ENCODE results near the gene CFAP61. TPM values are rescaled to one million over a fixed set of nuclear protein-coding genes. Genes with fewer than 3 reads are reported as not detected.

Gene CFAP61
- total RNA-seq, 1 donor from 2014 or later = not detected

GRCh38 chr20:20100881-20101280 is 48.5 kb downstream of the CFAP61 start:
- Histone ChIP-seq H3K79me2 (ENCODE audit: insufficient read depth, low read length) (no peaks in the 10 kb centered on the region), H3K9ac (ENCODE audit: low read length) (no peak overlapping the region), H3K27me3 (ENCODE audit: insufficient read depth, low read length) (no peaks in the 10 kb centered on the region), H3K36me3 (ENCODE audit: insufficient read depth, low read length) (no peaks in the 10 kb centered on the region), H2AFZ (ENCODE audit: low read depth, low read length) (no peak overlapping the region), H3K9me3 (ENCODE audit: insufficient read depth, low read depth, low read length) (no peaks in the 10 kb centered on the region), H3K4me1 (ENCODE audit: insufficient read depth, low read length) (no peaks in the 10 kb centered on the region), H4K20me1 (ENCODE audit: insufficient read depth, low read length) (no peaks in the 10 kb centered on the region), H3K4me3 (ENCODE audit: insufficient read depth, low read depth, low read length) (no peak overlapping the region), H3K4me2 (ENCODE audit: low read length) (no peak overlapping the region), H3K27ac (ENCODE audit: low read depth, low read length) (no peak overlapping the region)
- Mint-ChIP-seq H3K27me3 (ENCODE audit: low read depth, unreplicated experiment) (peaks cover 2% of the 10 kb centered on the region), H3K4me1 (ENCODE audit: low read depth, unreplicated experiment) (no peaks in the 10 kb centered on the region), H3K36me3 (ENCODE audit: low read depth, unreplicated experiment) (no peaks in the 10 kb centered on the region), H3K9me3 (ENCODE audit: unreplicated experiment) (no peaks in the 10 kb centered on the region), H3K4me3 (ENCODE audit: unreplicated experiment) (no peak overlapping the region), H3K27ac (ENCODE audit: unreplicated experiment) (no peak overlapping the region)
- FAIRE-seq (no peak), DNase-seq (ENCODE audit: low read depth) (no peak)
- no peak for TF ChIP-seq EZH2 (IDR thresholded peaks at IDR 0.05; ENCODE audit: insufficient read depth, low read length)
- no peak for TF ChIP-seq CTCF (IDR thresholded peaks at IDR 0.05; ENCODE audit: insufficient read depth, low read depth, low read length)

GRCh38 chr20:20102163-20102562 is 49.8 kb downstream of the CFAP61 start:
- no peaks in the 10 kb centered on the region for H3K36me3 ChIP-seq (ENCODE audit: insufficient read depth, low read length)
- H2AFZ ChIP-seq (ENCODE audit: low read depth, low read length) = no peak overlapping the region
- DNase-seq (ENCODE audit: low read depth) (no peak), FAIRE-seq (no peak)
- Mint-ChIP-seq H3K9me3 (ENCODE audit: unreplicated experiment) (no peaks in the 10 kb centered on the region), H3K4me1 (ENCODE audit: low read depth, unreplicated experiment) (no peaks in the 10 kb centered on the region), H3K36me3 (ENCODE audit: low read depth, unreplicated experiment) (no peaks in the 10 kb centered on the region), H3K27ac (ENCODE audit: unreplicated experiment) (no peak overlapping the region), H3K27me3 (ENCODE audit: low read depth, unreplicated experiment) (peaks cover 2% of the 10 kb centered on the region), H3K4me3 (ENCODE audit: unreplicated experiment) (no peak overlapping the region)
- H3K4me2 ChIP-seq (ENCODE audit: low read length) = no peak overlapping the region
- no peaks in the 10 kb centered on the region for H3K4me1 ChIP-seq (ENCODE audit: insufficient read depth, low read length)
- no peak overlapping the region for H3K4me3 ChIP-seq (ENCODE audit: insufficient read depth, low read depth, low read length)
- no peak overlapping the region for H3K27ac ChIP-seq (ENCODE audit: low read depth, low read length)
- no peaks in the 10 kb centered on the region for H4K20me1 ChIP-seq (ENCODE audit: insufficient read depth, low read length)
- TF ChIP-seq EZH2 (IDR thresholded peaks at IDR 0.05; ENCODE audit: insufficient read depth, low read length) (no peak), CTCF (IDR thresholded peaks at IDR 0.05; ENCODE audit: insufficient read depth, low read depth, low read length) (no peak)
- no peaks in the 10 kb centered on the region for H3K9me3 ChIP-seq (ENCODE audit: insufficient read depth, low read depth, low read length)
- H3K9ac ChIP-seq (ENCODE audit: low read length) = no peak overlapping the region
- H3K79me2 ChIP-seq (ENCODE audit: insufficient read depth, low read length) = no peaks in the 10 kb centered on the region
- H3K27me3 ChIP-seq (ENCODE audit: insufficient read depth, low read length) = no peaks in the 10 kb centered on the region

GRCh38 chr20:20102716-20103258 is 50.5 kb downstream of the CFAP61 start:
- no peak overlapping the region for H3K27ac Mint-ChIP-seq (ENCODE audit: unreplicated experiment)
- no peaks in the 10 kb centered on the region for H4K20me1 ChIP-seq (ENCODE audit: insufficient read depth, low read length)
- H3K9me3 ChIP-seq (ENCODE audit: insufficient read depth, low read depth, low read length) = no peaks in the 10 kb centered on the region
- H3K27me3 ChIP-seq (ENCODE audit: insufficient read depth, low read length) = no peaks in the 10 kb centered on the region
- TF ChIP-seq CTCF (IDR thresholded peaks at IDR 0.05; ENCODE audit: insufficient read depth, low read depth, low read length) = no peak
- TF ChIP-seq EZH2 (IDR thresholded peaks at IDR 0.05; ENCODE audit: insufficient read depth, low read length) = no peak
- no peak overlapping the region for H2AFZ ChIP-seq (ENCODE audit: low read depth, low read length)
- peaks cover under 1% of the 10 kb centered on the region for H3K27me3 Mint-ChIP-seq (ENCODE audit: low read depth, unreplicated experiment)
- H3K36me3 ChIP-seq (ENCODE audit: insufficient read depth, low read length) = no peaks in the 10 kb centered on the region
- no peak overlapping the region for H3K4me2 ChIP-seq (ENCODE audit: low read length)
- H3K36me3 Mint-ChIP-seq (ENCODE audit: low read depth, unreplicated experiment) = no peaks in the 10 kb centered on the region
- no peak overlapping the region for H3K4me3 Mint-ChIP-seq (ENCODE audit: unreplicated experiment)
- DNase-seq (ENCODE audit: low read depth) = no peak
- no peak for FAIRE-seq
- no peak overlapping the region for H3K27ac ChIP-seq (ENCODE audit: low read depth, low read length)
- H3K4me1 ChIP-seq (ENCODE audit: insufficient read depth, low read length) = no peaks in the 10 kb centered on the region
- no peaks in the 10 kb centered on the region for H3K79me2 ChIP-seq (ENCODE audit: insufficient read depth, low read length)
- H3K9me3 Mint-ChIP-seq (ENCODE audit: unreplicated experiment) = no peaks in the 10 kb centered on the region
- no peaks in the 10 kb centered on the region for H3K4me1 Mint-ChIP-seq (ENCODE audit: low read depth, unreplicated experiment)
- no peak overlapping the region for H3K9ac ChIP-seq (ENCODE audit: low read length)
- no peak overlapping the region for H3K4me3 ChIP-seq (ENCODE audit: insufficient read depth, low read depth, low read length)

Measured in astrocyte (in vitro differentiated cells and primary cell).